NCI-H524 treated with DMSO at 0.1 percent for 48 hours (cell line): ENCODE measurements around the gene RASEF.
"Not testable (repeated sequence)": the region's sequence is repeated elsewhere in the genome, so short reads cannot be mapped to it uniquely, and the experiment has no call there.

Source experiments
- DNase-seq: peaks from one replicate; lab custom pipeline; 2025; lab: John Stamatoyannopoulos, UW

Gene RASEF

DNA sequence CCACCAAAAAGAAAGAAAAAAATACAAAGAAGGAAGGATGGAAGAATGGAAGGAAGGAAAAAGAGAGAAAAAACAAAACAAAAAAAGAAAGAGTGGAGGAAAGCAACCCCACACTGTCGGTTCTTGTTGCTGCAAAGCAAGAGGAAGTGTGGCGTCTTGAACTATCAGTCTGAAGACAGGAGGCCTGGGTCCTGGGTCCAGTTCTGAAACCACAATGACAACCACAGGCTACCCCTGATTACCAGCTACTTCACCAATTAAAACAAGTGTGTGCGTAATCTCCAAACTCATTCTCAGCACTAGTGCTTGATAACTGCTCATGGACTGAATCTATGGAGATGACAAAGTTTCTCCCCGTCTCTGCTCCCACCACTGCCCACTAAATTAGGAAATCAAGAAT lies 93.7 kb downstream of the RASEF start:
- no peak for DNase-seq

DNA sequence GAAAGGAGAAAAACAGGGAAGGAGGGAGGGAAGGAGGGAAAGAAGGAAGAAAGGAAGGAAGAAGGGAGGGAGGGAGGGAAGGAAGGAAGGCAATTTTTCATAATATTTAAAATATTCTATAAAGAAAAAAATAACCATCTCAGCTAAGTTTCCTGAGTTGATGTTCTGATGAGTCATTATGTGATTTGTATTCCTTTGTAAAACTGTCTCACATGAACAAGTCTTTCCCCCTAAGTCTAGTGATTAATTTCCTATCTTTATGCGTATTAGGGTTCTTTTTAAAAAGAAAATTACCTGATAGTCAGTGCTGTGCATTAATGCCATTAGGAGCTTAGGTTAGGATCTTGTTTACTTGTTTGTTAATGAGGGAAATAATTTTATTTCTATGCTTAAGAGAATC lies 94.1 kb downstream of the RASEF start:
- DNase-seq = no peak

DNA sequence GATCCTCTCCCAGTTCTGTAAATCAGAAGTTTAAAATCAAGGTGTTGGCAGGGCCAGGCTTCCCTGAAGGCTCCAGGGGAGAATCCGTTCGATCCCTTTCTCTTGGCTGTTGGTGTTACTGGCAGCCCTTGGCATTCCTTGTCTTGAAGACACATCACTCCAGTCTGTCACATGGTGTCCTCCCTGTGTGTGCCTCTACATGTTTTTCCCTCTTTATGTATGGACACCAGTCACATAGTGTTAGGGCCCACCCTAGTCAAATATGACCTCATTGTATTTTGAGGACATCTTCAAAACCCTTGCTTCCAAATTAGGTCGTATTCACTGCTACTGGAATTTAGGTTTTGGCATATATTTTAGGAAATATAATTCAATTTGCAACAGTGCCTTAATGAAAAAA lies 94.6 kb downstream of the RASEF start:
- DNase-seq = no peak

DNA sequence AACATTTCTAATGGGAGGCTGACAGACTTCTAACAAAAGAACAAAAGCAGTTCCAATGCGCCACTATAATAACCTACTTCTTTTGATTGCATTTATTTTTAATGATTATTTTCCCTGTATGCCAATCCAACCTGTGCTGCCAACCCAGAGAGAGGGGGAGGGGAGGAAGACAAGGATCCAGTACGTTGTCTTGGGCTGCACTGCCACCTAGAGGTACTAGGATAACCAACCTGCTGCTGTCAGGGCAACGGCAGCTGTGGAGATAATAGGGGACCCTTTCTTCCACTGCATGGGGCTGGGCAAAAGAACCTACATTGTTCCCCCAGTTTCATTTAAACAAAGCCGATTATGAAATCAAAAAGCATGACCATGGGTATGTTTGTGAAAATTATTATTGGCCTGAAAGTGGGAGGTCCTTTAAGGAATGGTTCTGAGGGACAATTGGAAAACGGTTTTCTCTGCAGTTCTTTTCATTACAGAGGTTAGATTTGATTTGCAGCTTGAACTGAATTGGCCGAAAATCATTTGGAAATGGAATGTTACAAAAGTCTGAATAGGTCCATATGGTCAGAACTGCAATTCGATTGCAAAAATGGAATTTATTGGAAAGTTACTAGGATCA lies 101.3 kb downstream of the RASEF start:
- peak; percentile 9 for DNase-seq

DNA sequence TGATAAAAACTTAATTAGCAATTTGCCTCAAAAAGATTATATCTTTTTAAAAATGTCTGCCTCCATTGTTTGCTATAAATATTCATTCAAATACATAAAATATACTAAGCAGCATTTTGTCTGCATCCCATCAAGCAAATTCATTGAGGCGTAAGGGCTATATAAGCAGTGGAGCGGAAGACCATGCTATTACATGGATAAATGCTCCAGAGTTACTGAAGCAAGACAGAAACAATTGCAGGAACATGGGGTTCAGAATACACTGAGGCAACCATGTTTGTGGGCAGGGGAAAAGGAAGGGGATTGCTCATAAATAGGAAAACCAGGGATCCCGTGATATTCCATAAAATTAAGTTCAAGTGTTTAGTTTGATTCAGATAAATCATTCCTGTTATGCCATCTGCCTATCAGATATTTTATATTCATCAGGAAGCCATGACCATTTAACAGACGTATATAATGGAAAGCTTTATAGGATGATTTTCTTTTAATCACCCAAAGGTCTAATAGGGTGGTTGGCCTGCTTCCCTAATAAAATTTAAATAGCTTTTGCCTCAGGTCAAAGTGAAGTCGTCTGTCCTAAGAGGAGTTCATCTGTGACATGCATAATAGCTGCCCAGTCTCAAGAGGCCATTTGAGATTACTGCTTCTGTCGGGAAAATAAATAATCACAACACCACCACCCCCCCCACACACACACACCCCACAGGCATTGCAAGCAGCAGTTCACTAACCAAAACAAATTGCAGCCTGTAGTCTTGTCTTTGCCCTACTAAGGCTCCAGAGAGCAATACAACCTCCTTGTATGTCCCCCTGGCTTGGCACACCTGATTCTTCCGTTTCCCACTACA lies 105.2 kb downstream of the RASEF start:
- DNase-seq = no peak

DNA sequence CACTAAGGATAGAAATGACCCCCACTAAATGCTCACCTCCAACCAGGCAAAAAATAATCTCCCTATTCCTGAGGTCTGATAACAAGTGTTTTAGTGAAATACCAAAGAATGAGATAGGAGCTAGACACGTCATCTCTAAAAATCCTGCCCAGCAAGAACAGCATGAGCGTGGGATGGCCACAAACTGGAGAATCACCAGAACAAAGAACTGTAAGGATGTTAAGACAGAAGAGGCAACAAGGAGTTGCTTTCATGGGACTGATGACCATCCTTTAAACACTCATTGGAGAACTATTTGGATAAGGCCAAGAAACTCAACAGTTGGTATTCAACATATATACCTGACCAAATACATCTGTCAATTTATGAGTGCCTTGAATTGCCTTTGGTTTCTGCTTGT lies 113.7 kb downstream of the RASEF start:
- no peak for DNase-seq

DNA sequence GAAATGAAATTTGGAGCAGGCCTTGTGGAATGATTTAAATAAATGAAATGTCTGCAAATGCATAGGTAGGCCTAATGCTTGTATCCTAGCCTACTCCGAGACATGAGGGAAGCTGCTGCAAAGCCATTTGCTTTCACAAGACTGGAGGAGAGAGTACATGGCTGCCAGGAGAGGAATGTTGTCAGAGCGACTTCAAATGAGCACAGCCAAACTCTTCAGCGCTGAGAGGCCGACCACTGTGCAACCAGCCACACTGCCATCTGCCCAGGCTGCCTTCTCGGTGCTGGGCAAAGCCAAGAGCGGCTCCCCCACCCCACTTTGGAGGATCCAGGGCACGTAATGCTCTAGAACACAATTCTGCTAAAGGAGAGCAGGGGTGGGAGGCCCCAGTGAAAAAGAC lies 122.6 kb downstream of the RASEF start:
- DNase-seq = no peak

DNA sequence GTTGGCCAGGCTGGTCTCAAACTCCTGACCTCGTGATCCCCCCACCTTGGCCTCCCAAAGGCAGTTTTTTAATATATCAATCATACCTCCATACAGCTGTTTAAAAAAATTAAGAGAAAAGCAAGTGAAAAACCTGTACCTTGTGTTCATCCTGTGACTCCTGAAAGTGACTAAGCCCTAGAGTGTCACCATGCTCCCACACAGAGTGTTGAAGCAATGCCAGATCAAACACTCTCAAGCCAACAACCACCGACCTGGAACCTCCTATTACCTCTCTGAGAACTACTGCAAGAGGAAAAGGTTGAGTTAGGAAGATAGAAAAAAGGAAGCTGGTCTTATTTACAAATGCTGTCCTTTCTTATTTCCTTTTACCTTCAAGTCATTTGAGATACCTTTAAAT lies 123.5 kb downstream of the RASEF start:
- no peak for DNase-seq

DNA sequence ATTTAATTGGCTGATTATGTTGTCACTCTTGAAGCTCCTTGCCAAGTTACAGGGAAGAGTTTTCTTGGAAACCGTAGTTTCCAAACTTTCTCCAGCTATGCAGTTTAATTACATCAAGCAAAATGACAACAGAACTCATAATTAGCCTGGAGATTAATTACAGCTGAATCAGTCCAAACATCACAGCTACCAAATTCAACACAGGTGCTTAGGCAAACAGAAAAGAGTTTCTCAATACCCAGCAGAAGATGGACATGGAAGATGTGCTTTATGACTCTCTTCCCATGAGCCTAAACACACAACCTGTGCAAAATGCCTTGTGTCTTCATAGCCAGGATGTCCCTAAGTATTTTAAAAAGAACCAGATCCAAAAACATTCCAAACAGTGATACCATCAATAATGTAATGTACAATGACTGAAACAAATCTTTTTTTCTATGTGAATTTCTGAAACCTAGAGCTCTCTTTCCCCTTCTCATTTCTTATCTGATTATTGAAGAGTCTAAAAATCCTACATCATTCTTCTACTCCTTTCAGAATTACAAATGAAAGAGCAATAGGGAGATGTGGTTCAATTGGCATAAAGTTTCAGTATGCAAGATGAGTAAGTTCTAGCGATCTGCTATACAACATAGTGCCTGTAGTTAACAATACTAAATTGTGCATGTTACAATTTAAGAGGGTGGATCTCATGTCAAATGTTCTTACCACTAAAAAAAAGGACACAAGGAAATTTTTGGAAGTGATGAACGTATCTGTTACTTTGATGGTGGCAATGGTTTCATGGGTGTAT lies 124.3 kb downstream of the RASEF start:
- DNase-seq = no peak

DNA sequence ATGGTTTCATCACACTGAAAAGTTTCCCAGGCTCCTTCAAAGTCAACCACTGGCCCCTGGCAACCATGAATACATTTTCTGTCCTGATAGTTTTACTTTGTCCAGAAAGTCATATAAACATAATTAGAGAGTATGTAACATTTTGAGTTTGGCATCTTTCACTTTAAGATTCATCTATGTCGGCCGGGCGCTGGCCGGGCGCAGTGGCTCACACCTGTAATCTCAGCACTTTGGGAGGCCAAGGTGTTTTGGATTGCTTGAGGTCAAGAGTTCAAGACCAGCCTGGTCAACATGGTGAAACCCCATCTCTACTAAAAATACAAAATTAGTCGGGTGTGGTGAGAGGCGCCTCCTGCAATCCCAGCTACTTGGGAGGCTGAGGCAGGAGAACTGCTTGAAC lies 126.4 kb downstream of the RASEF start:
- not testable (repeated sequence) for DNase-seq

DNA sequence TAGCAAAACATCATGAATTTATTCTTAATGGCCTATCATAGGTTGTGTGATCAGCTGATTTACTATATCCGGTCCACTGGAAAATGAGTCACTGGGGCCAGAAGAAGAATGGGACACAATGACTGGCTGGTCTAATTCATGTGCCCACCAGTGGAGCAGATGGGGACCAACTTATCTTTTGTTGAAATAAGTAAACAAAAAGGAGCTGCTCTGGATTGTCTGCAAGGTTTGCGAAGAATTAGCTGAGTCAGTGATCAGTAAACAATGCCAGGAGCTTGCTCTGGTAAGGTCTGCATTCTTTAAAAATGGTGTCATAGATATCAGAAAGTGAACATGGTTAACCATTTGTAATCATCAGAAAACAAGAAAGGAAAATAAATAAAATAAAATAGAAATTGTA lies 128.0 kb downstream of the RASEF start:
- no peak for DNase-seq

DNA sequence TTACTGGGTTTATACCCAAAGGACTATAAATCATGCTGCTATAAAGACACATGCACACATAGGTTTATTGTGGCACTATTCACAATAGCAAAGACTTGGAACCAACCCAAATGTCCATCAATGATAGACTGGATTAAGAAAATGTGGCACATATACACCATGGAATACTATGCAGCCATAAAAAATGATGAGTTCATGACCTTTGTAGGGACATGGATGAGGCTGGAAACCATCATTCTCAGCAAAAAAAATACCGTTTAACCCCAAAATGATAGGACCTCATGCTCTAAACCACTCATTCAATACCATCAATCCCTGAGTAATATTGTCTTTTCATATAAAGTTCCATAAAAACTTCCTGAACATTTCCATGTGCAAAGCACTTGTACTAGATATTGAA lies 128.9 kb downstream of the RASEF start:
- not testable (repeated sequence) for DNase-seq

DNA sequence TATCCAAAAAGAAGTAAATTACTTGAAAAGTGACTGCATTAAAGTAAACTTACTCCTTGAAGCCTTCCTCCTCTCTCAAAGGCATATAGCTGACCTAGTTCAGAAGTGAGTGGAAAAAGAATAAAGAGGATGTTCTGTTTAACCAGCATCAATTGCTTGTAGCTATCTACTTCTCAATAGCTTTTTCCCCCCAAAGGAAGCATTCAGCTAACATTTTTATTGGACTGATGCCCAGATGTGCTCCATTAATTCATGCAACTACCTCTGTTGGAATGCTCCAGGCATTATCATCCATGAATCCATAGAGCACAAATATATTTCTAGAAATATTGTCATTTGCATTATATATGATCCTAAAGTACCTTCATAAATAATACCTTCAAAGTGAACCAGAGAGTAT lies 132.8 kb downstream of the RASEF start:
- no peak for DNase-seq
